BJ (cell line): ENCODE measurements around the gene CCDC106. TPM values are rescaled to one million over a fixed set of nuclear protein-coding genes. Genes with fewer than 3 reads are reported as not detected.

Source experiments
- CTCF ChIA-PET: fragments of 350-600 bp; formaldehyde crosslinking; extraction: SDS; loops from one replicate; lab custom pipeline; 2021; ENCODE audit warnings: antibody characterized with exemption, inconsistent platforms; lab: Yijun Ruan, JAX
- POLR2A ChIA-PET: fragments of 300-600 bp; sonication (Branson Sonifier 250); formaldehyde crosslinking; extraction: SDS; loops from one replicate; lab custom pipeline; 2021; ENCODE audit warnings: antibody characterized with exemption; lab: Charles Lee
- DNase-seq: peaks from one replicate; pipeline ENCODE4 v3.0.0-alpha.2; 2011; ENCODE audit warnings: low read depth
- H3K27me3 ChIP-seq: 2 replicates; pipeline ENCODE4 v1.6.0; 2011; ENCODE audit warnings: low read length; ENCODE audit not compliant: control insufficient read depth, insufficient read depth
- H3K36me3 ChIP-seq: 2 replicates; pipeline ENCODE4 v1.5.1; 2011; ENCODE audit warnings: low read length; ENCODE audit not compliant: control insufficient read depth, insufficient read depth
- H3K4me3 ChIP-seq: 2 replicates; pipeline ENCODE4 v1.5.1; 2011; ENCODE audit warnings: low read depth, mild to moderate bottlenecking, control low read depth, low read length
- polyA plus RNA-seq: library from polyadenylated mRNA; depleted of rRNA; stranded (reverse); fragments of >200 nt; gene quantifications from 2 replicates; pipeline ENCODE4 v1.2.3, GENCODE V29; 2011
- TF ChIP-seq, protein P1 (sequence below): IDR thresholded peaks from 2 replicates; pipeline ENCODE4 v1.5.1; 2011; ENCODE audit warnings: low read depth, mild to moderate bottlenecking, control low read depth, inconsistent platforms, low read length, moderate library complexity; ENCODE audit not compliant: insufficient read depth

CCDC106 gene
- polyA plus RNA-seq, 1 experiment = 8.9 TPM

- TF ChIP-seq, protein P1, sequence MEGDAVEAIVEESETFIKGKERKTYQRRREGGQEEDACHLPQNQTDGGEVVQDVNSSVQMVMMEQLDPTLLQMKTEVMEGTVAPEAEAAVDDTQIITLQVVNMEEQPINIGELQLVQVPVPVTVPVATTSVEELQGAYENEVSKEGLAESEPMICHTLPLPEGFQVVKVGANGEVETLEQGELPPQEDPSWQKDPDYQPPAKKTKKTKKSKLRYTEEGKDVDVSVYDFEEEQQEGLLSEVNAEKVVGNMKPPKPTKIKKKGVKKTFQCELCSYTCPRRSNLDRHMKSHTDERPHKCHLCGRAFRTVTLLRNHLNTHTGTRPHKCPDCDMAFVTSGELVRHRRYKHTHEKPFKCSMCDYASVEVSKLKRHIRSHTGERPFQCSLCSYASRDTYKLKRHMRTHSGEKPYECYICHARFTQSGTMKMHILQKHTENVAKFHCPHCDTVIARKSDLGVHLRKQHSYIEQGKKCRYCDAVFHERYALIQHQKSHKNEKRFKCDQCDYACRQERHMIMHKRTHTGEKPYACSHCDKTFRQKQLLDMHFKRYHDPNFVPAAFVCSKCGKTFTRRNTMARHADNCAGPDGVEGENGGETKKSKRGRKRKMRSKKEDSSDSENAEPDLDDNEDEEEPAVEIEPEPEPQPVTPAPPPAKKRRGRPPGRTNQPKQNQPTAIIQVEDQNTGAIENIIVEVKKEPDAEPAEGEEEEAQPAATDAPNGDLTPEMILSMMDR = no peak
- ChIA-PET POLR2A (no interaction called here), CTCF (no interaction called here)
- no peak for DNase-seq
- H3K4me3 ChIP-seq = peak overlapping the region; percentile 86
- peaks cover 24% of the 10 kb centered on the region for H3K36me3 ChIP-seq
- H3K27me3 ChIP-seq = no peaks in the 10 kb centered on the region
These were observed 27.8 kb downstream of the CCDC106 start for GRCh38 chr19:55675661-55676354.

DNA sequence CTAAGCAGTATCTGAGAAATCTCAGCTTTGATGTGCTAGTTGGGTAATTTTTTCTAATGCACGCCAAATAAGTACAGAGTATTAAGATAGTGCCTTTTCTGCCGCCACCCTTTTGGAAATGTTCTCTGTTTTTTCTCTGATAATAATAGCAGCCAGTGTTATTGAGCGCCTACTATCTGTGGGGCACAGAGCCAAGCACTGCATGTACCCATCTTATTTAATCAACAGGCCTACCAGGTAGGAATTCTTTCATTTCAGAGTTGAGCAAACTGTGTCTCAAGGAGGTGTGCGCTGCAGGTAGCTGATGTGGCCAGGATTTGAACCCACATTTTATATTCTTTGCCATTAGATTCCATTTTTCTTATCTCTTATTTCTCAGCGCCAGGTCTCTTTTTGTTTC lies 28.4 kb downstream of the CCDC106 start:
- TF ChIP-seq, protein P1 = 0 out of 2 replicates have a peak, but pooled peaks have one; percentile 7
- Histone ChIP-seq H3K27me3 (no peaks in the 10 kb centered on the region), H3K4me3 (peak overlapping the region; percentile 86), H3K36me3 (peaks cover 26% of the 10 kb centered on the region)
- DNase-seq = no peak
- POLR2A ChIA-PET = no interaction called here
- CTCF ChIA-PET = no interaction called here

GRCh38 chr19:55676889-55677505 lies 29.0 kb downstream of the CCDC106 start:
- TF ChIP-seq, protein P1 = no peak
- Histone ChIP-seq H3K36me3 (peaks cover 27% of the 10 kb centered on the region), H3K27me3 (no peaks in the 10 kb centered on the region), H3K4me3 (no peak overlapping the region)
- ChIA-PET POLR2A (interaction anchor here (0.6 kb wide), 1 partner anchor 53 kb away, joined by 5 read pairs; the partner anchor contains the start of gene ZNF784), CTCF (no interaction called here)
- no peak for DNase-seq

DNA sequence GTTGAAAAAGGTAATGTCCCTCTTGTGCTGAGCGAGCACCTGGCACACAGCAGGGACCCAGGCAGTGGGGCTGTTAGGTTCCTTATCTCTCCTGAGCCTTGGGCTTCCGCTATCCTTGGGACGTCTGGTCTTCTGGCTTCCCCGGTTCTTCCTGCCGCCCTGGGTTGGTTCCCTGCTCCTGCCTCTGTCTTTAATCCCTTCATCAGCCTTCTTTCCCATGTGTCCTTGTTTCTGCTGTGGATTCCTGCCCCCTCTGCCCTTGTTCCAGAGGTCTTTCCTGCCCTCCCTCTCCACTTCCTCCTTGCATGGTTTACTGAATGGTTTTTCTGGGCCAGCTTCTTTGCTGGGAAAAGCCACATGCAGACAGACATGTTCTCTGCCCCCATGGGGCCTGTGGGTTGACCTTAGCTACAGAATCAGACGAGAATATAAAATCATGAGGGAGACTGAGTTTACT lies 29.6 kb downstream of the CCDC106 start:
- DNase-seq = no peak
- H3K27me3 ChIP-seq = no peaks in the 10 kb centered on the region
- TF ChIP-seq, protein P1 = no peak
- H3K36me3 ChIP-seq = peaks cover 30% of the 10 kb centered on the region
- ChIA-PET CTCF (no interaction called here), POLR2A (interaction anchor here (0.6 kb wide), 1 partner anchor 53 kb away, joined by 5 read pairs; the partner anchor contains the start of gene ZNF784)
- no peak overlapping the region for H3K4me3 ChIP-seq

DNA sequence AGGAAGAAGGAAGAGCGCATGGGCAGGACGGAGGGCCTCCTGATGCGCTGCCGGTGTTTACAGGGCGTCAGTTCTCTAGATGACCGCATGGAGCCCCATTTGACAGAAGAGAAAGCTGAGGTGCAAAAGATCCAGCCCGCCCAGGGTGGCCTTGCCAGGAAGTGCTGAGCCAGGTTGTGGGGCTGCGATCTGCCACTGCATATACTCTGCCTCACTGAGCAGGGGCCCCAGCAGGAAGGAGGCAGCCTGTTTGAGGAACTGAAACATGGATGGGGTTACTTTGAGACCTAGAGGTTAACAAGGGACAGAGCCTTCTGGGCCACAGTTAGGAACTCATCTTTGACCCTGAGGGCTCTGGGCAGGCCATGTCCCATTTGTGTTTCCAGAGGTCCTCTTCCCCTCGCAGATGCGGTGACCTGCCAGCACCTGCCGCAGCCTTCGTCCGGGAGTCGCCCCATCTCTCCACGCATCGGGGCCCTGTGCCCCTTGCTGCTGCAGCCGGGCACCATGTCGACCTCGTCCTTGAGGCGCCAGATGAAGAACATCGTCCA lies 30.2 kb downstream of the CCDC106 start:
- no peak overlapping the region for H3K4me3 ChIP-seq
- DNase-seq = no peak
- no peaks in the 10 kb centered on the region for H3K27me3 ChIP-seq
- POLR2A ChIA-PET = no interaction called here
- TF ChIP-seq, protein P1 = no peak
- CTCF ChIA-PET = no interaction called here
- peaks cover 30% of the 10 kb centered on the region for H3K36me3 ChIP-seq
